ENCODE results near the gene TDO2.

DNA sequence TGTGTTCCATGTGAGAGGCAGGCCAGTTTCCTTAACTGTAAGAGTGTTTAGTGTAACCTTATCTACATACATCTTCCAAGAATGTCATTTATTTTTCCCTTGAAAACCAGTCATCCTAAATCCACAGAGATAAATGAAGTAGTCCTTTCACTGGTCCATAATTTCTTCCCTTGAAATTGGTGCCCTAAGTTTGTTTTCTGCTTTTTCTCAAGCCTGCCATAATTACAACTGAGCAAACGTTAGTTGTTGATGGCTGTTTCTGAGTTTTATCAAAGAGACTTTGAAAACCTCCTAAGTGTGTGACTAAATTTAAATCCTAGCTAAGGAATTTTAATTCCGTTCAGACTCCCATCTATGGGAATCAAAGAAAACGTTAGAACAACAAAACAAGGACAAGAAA lies 3.6 kb upstream of the TDO2 start:
- TF ChIP-seq, protein P1, sequence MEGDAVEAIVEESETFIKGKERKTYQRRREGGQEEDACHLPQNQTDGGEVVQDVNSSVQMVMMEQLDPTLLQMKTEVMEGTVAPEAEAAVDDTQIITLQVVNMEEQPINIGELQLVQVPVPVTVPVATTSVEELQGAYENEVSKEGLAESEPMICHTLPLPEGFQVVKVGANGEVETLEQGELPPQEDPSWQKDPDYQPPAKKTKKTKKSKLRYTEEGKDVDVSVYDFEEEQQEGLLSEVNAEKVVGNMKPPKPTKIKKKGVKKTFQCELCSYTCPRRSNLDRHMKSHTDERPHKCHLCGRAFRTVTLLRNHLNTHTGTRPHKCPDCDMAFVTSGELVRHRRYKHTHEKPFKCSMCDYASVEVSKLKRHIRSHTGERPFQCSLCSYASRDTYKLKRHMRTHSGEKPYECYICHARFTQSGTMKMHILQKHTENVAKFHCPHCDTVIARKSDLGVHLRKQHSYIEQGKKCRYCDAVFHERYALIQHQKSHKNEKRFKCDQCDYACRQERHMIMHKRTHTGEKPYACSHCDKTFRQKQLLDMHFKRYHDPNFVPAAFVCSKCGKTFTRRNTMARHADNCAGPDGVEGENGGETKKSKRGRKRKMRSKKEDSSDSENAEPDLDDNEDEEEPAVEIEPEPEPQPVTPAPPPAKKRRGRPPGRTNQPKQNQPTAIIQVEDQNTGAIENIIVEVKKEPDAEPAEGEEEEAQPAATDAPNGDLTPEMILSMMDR (IDR thresholded peaks at IDR 0.05): no peak
- TF ChIP-seq POLR2A (IDR thresholded peaks at IDR 0.05; ENCODE audit: low read depth): no peak
- no peak for TF ChIP-seq POLR2AphosphoS5 (IDR thresholded peaks at IDR 0.05)
